Right atrium auricular region (tissue), 2 donors: ENCODE measurements around the gene CEACAM18. TPM values are rescaled to one million over a fixed set of nuclear protein-coding genes. Genes with fewer than 3 reads are reported as not detected.
"Not testable (repeated sequence)": the region's sequence is repeated elsewhere in the genome, so short reads cannot be mapped to it uniquely, and the experiment has no call there.

ENCODE experiments used
- DNase-seq: peaks from one replicate; pipeline ENCODE4 v3.0.0-alpha.2; 2019; ENCODE audit warnings: low spot score
- H3K27ac ChIP-seq, 2 donors: fragments of 200-600 bp; sonication (generic); 1 replicate in 1 of 2; 2 replicates in 1 of 2; pipeline ENCODE4 v1.5.1; 2016 to 2019
- H3K27me3 ChIP-seq, 2 donors: fragments of 200-600 bp; sonication (generic); one replicate each; pipeline versions ENCODE4 v1.5.1 to v1.6.0; 2017 to 2019
- H3K36me3 ChIP-seq: fragments of 200-600 bp; sonication (generic); one replicate; pipeline ENCODE4 v1.5.1; 2016
- H3K4me1 ChIP-seq, 2 donors: fragments of 200-600 bp; sonication (generic); one replicate each; pipeline versions ENCODE4 v1.5.1 to v1.6.0; 2017 to 2019
- H3K4me3 ChIP-seq, 2 donors: fragments of 200-600 bp; sonication (generic); 1 replicate in 1 of 2; 2 replicates in 1 of 2; pipeline ENCODE4 v1.5.1; 2017 to 2019; ENCODE audit warnings: mild to moderate bottlenecking in 1 of 2, moderate library complexity in 1 of 2
- H3K9me3 ChIP-seq, 2 donors: fragments of 200-600 bp; sonication (generic); one replicate each; pipeline ENCODE4 v1.5.1; 2019
- CTCF ChIP-seq, 2 donors: fragments of 200-600 bp; sonication (generic); IDR thresholded peaks; one replicate each; pipeline ENCODE4 v1.5.1; 2019; ENCODE audit warnings: antibody characterized with exemption in 2 of 2
- total RNA-seq, 2 donors: library from RNA; depleted of rRNA; stranded (reverse); fragments of >200 nt; gene quantifications; one replicate each; pipeline ENCODE4 v1.1.0, GENCODE V29; 2016

Gene CEACAM18
- total RNA-seq, 2 donors from 2014 or later: not detected

GRCh38 chr19:51439021-51439465 lies 39.3 kb upstream of the CEACAM18 start:
- Histone ChIP-seq H3K9me3 (no peaks in the 10 kb centered on the region), H3K4me1 (no peaks in the 10 kb centered on the region), H3K27ac (no peak overlapping the region), H3K36me3 (no peaks in the 10 kb centered on the region), H3K27me3 (no peaks in the 10 kb centered on the region), H3K4me3 (no peak overlapping the region)
- no peak for DNase-seq
- peak in 1 of 2 donors; percentile 28 for TF ChIP-seq CTCF (IDR thresholded peaks at IDR 0.05)

- Histone ChIP-seq H3K4me3 (no peak overlapping the region), H3K9me3 (no peaks in the 10 kb centered on the region), H3K36me3 (no peaks in the 10 kb centered on the region), H3K27ac (no peak overlapping the region), H3K27me3 (no peaks in the 10 kb centered on the region), H3K4me1 (no peaks in the 10 kb centered on the region)
- TF ChIP-seq CTCF (IDR thresholded peaks at IDR 0.05): no peak
- no peak for DNase-seq
These were observed 38.3 kb upstream of the CEACAM18 start for GRCh38 chr19:51440052-51440451.

DNA sequence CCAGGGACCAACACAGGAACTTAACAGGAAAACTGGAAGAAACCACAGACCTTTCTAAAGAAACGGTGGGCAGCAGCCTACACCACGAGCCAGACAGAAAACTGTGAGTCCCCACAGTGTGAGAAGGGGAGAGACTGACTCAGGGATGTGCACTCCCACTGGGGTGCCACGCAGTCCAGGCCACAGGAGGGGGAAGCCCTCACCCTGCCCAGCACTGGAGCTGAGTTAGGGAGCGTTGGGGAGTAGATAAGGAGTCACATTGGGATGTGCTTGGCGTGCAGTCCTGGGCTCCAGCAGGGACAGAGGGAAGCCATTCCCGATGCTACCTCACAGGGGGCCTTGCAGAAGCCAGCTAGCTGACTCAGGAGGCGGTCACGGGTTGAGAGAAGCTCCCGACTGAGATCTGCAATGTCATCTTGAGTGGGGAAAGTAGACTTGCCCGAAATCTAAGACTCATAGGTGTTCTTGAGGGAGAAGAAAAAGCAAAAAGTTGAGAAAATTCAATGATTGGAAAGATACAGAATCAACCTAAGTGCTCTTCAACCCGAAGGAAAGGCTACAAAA lies 37.4 kb upstream of the CEACAM18 start:
- Histone ChIP-seq H3K27ac (no peak overlapping the region), H3K9me3 (no peaks in the 10 kb centered on the region), H3K36me3 (no peaks in the 10 kb centered on the region), H3K4me1 (no peaks in the 10 kb centered on the region), H3K27me3 (no peaks in the 10 kb centered on the region), H3K4me3 (no peak overlapping the region)
- no peak for DNase-seq
- TF ChIP-seq CTCF (IDR thresholded peaks at IDR 0.05): no peak

- Histone ChIP-seq H3K4me1 (no peaks in the 10 kb centered on the region), H3K27me3 (no peaks in the 10 kb centered on the region), H3K4me3 (no peak overlapping the region), H3K9me3 (no peaks in the 10 kb centered on the region), H3K36me3 (no peaks in the 10 kb centered on the region), H3K27ac (no peak overlapping the region)
- no peak for DNase-seq
- TF ChIP-seq CTCF (IDR thresholded peaks at IDR 0.05): no peak
These were observed 36.6 kb upstream of the CEACAM18 start for GRCh38 chr19:51441410-51442390.

GRCh38 chr19:51447510-51447909 lies 30.8 kb upstream of the CEACAM18 start:
- H3K36me3 ChIP-seq, H3K4me1 ChIP-seq, DNase-seq, H3K27ac ChIP-seq, H3K4me3 ChIP-seq, H3K27me3 ChIP-seq, H3K9me3 ChIP-seq: not testable (repeated sequence)

DNA sequence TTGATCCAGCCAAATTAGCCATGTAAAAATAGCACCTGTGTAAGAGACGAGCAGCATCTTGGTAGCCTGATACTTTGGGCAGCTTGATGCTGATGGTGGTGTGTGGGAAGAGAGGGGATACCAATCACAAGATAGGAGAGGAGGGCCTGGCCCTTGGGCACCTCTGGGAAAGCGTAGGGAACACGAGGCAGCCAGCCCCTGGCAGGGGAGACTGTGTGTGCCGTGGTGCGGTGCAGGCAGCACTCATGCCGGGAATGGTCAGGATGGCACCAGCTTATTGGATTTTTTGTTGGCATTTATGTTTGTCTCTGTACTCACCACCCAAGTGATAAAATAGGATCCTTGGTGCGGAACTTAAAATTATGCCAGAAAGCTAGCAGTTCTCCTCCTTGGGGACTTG lies 30.3 kb upstream of the CEACAM18 start:
- no peak overlapping the region for H3K4me3 ChIP-seq
- H3K4me1 ChIP-seq: no peaks in the 10 kb centered on the region
- TF ChIP-seq CTCF (IDR thresholded peaks at IDR 0.05): no peak

More for the DNA sequence above, 30.3 kb upstream of the CEACAM18 start:
- Histone ChIP-seq H3K36me3 (no peaks in the 10 kb centered on the region), H3K9me3 (no peaks in the 10 kb centered on the region), H3K27me3 (no peaks in the 10 kb centered on the region), H3K27ac (no peak overlapping the region)
- DNase-seq: no peak
